Kidney (tissue), 14 donors: ENCODE results near the gene STKLD1. TPM values are rescaled to one million over a fixed set of nuclear protein-coding genes. Genes with fewer than 3 reads are reported as not detected.

ENCODE experiments used
- DNase-seq, 5 donors: peaks; one replicate each; pipeline ENCODE4 v3.0.0-alpha.2; 2013 to 2020
- FAIRE-seq: peaks from 2 replicates; lab custom pipeline; 2012; peaks lifted over from hg19 to GRCh38; lab: Jason Lieb, UNC
- H3K27ac ChIP-seq, 2 donors: one replicate each; pipeline ENCODE4 v1.7.0; 2013; ENCODE audit warnings: low read depth in 2 of 2, low read length in 2 of 2, inconsistent platforms in 1 of 2
- H3K27me3 ChIP-seq: one replicate; pipeline ENCODE4 v1.7.1; 2013; ENCODE audit warnings: low read length, inconsistent platforms; ENCODE audit not compliant: control insufficient read depth, insufficient read depth
- H3K36me3 ChIP-seq, 3 donors: one replicate each; pipeline versions ENCODE4 v1.7.0 to v1.7.1; 2013; ENCODE audit warnings: low read length in 3 of 3, control low read depth in 1 of 3, inconsistent platforms in 1 of 3; ENCODE audit not compliant: insufficient read depth in 3 of 3, control insufficient read depth in 2 of 3
- H3K4me1 ChIP-seq, 3 donors: one replicate each; pipeline versions ENCODE4 v1.7.0 to v1.7.1; 2013; ENCODE audit warnings: low read length in 3 of 3, inconsistent platforms in 1 of 3, low read depth in 1 of 3; ENCODE audit not compliant: control insufficient read depth in 2 of 3, insufficient read depth in 2 of 3
- H3K4me3 ChIP-seq, 3 donors: one replicate each; pipeline versions ENCODE4 v1.7.0 to v1.8.1; 2013; ENCODE audit warnings: low read length in 3 of 3, control low read depth in 1 of 3, inconsistent platforms in 1 of 3
- H3K9ac ChIP-seq, 3 donors: one replicate each; pipeline versions ENCODE4 v1.7.0 to v1.7.1; 2013; ENCODE audit warnings: low read length in 3 of 3, control low read depth in 1 of 3, inconsistent platforms in 1 of 3
- H3K9me3 ChIP-seq, 3 donors: one replicate each; pipeline versions ENCODE4 v1.7.0 to v1.7.1; 2013; ENCODE audit warnings: low read length in 3 of 3, control low read depth in 1 of 3, inconsistent platforms in 1 of 3; ENCODE audit not compliant: control insufficient read depth in 2 of 3, insufficient read depth in 1 of 3
- intact Hi-C: fragments of 100-400 bp; cut with DNase I; formaldehyde crosslinking; loops from one replicate; pipeline ENCODE4 v1.11.1; 2022
- polyA plus RNA-seq: library from polyadenylated mRNA; stranded (reverse); fragments of 350-450 nt; fragmentation: Illumina TruSeq; extraction: RNeasy Lipid Tissue Mini Kit (QIAGEN cat#74804); gene quantifications from one replicate; pipeline ENCODE4 v1.2.3, GENCODE V29; 2014; ENCODE audit warnings: low read depth, low replicate concordance; ENCODE audit not compliant: insufficient read depth
- total RNA-seq: library from RNA; stranded (reverse); fragmentation: NEBNext Ultra II Directional; extraction: Animal tissue kit (Norgen Biotek cat#: 25700); gene quantifications from one replicate; pipeline ENCODE4 v1.2.1, GENCODE V29; 2021
- TF ChIP-seq, protein P1 (sequence below): IDR thresholded peaks from 3 replicates; pipeline ENCODE4 v1.5.1; 2012; ENCODE audit warnings: mild to moderate bottlenecking, moderate library complexity, borderline replicate concordance; ENCODE audit not compliant: insufficient read depth; ENCODE audit errors: extremely low read depth
- donor health status: control.
- donor health status: control.
- donor health status: control.
- donor health status: control.
- donor health status: control.
- donor health status: DM: yes; HTN: yes; CAD: no.
- donor health status: Normal renal cell carcinoma (clear cell type).

Gene STKLD1
- total and polyA plus RNA-seq, 2 donors from 2014 or later = 1.9 to 4.0 TPM

DNA sequence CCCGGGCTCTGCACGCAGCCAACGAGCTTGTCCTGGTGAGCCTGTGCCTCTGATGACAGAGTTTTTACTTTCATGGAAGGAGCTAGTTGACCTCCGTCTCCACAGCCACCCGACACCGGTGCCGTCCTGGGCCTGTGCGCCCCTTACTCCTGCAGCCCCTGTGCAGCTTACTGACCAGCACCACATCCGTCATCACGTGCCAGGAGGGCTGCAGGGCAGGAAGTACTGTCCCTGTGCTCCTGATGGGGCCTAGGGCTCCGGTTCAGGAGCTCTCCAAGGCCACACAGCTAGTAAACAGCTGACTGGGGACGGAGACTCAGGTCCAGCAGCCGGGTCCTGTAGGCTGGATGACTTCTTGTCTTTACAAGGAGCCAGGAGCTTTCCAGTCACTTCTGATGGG is 10.2 kb downstream of the STKLD1 start:
- H3K4me1 ChIP-seq = no peaks in the 10 kb centered on the region
- intact Hi-C loops = no loop called here
- H3K27me3 ChIP-seq = no peaks in the 10 kb centered on the region
- FAIRE-seq (no peak), DNase-seq (no peak)
- no peak overlapping the region for H3K27ac ChIP-seq
- TF ChIP-seq, protein P1, sequence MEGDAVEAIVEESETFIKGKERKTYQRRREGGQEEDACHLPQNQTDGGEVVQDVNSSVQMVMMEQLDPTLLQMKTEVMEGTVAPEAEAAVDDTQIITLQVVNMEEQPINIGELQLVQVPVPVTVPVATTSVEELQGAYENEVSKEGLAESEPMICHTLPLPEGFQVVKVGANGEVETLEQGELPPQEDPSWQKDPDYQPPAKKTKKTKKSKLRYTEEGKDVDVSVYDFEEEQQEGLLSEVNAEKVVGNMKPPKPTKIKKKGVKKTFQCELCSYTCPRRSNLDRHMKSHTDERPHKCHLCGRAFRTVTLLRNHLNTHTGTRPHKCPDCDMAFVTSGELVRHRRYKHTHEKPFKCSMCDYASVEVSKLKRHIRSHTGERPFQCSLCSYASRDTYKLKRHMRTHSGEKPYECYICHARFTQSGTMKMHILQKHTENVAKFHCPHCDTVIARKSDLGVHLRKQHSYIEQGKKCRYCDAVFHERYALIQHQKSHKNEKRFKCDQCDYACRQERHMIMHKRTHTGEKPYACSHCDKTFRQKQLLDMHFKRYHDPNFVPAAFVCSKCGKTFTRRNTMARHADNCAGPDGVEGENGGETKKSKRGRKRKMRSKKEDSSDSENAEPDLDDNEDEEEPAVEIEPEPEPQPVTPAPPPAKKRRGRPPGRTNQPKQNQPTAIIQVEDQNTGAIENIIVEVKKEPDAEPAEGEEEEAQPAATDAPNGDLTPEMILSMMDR = no peak
- peaks cover 0 to 3% (median 0%) of the 10 kb centered on the region in 3 donors for H3K36me3 ChIP-seq
- H3K9me3 ChIP-seq = peaks cover 0 to 4% (median 0%) of the 10 kb centered on the region in 3 donors
- no peak overlapping the region for H3K4me3 ChIP-seq
- H3K9ac ChIP-seq = no peak overlapping the region

DNA sequence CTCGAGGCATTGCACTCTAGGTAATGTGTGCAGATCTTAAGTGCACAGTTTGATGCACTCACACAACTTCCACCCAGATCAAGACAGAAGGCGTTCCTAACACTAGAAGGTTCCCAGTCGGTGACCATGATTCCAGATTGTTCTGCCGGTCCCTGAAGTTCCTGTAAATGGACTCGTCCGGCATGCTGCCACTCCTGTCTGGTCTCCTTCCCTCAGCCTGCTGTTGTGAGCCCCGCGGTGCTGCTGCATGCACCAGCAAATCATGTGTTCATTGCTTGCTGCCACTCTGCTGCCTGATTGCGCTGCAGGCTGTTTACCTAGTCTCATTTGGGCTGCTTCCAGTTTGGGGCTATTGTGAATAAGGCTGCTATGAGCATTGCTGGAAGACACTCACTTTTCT is 11.5 kb downstream of the STKLD1 start:
- Histone ChIP-seq H3K27ac (no peak overlapping the region), H3K9me3 (peaks cover 0 to 4% (median 0%) of the 10 kb centered on the region in 3 donors), H3K27me3 (no peaks in the 10 kb centered on the region), H3K36me3 (peaks cover 0 to 3% (median 0%) of the 10 kb centered on the region in 3 donors), H3K9ac (no peak overlapping the region), H3K4me1 (no peaks in the 10 kb centered on the region), H3K4me3 (no peak overlapping the region)
- FAIRE-seq (no peak), DNase-seq (peak in 1 of 5 donors; percentile 39)
- intact Hi-C loops = no loop called here
- TF ChIP-seq, protein P1 = no peak

- no peak for DNase-seq
- Histone ChIP-seq H3K4me3 (no peak overlapping the region), H3K27me3 (no peaks in the 10 kb centered on the region), H3K9me3 (no peaks in the 10 kb centered on the region), H3K9ac (no peak overlapping the region), H3K36me3 (no peaks in the 10 kb centered on the region), H3K4me1 (no peaks in the 10 kb centered on the region), H3K27ac (no peak overlapping the region)
- FAIRE-seq = no peak
- intact Hi-C loops = no loop called here
- TF ChIP-seq, protein P1 = no peak
Measured at GRCh38 chr9:133389025-133389557, 12.9 kb downstream of the STKLD1 start.

DNA sequence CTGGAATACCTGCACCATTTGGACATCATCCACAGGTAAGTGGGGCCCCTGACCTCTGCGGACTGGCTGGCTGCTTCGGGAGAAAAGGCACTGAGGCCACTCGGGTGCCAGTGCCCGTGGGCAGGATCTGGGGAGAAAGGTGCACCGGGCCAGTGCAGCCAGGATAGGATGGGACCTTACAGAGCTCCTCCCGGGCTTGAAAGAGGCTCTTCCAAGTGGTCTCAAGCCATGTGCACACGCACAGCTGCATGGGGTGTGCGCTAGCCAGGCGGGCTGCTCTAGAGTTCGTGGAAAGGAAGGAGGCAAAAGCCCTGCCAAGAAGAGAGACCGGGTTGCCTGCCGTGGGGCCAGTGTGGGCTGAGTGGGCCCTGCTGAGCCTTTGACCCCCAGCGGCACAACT is 13.4 kb downstream of the STKLD1 start:
- Histone ChIP-seq H3K9me3 (no peaks in the 10 kb centered on the region), H3K9ac (no peak overlapping the region), H3K4me1 (no peaks in the 10 kb centered on the region), H3K36me3 (no peaks in the 10 kb centered on the region), H3K27ac (no peak overlapping the region), H3K4me3 (no peak overlapping the region), H3K27me3 (no peaks in the 10 kb centered on the region)
- no peak for DNase-seq
- TF ChIP-seq, protein P1 = no peak
- intact Hi-C loops = no loop called here
- FAIRE-seq = no peak
